Neural progenitor cell (in vitro differentiated cells): Measurements from ENCODE around the gene PSEN2.

ENCODE experiments used
- EZH2 ChIP-seq: fragments of 200-600 bp; sonication (generic); IDR thresholded peaks from 2 replicates; pipeline ENCODE4 v1.6.1; 2017; ENCODE audit warnings: antibody characterized with exemption, mild to moderate bottlenecking, moderate library complexity
- TF ChIP-seq, protein P1 (sequence below): fragments of 200-600 bp; sonication (generic); IDR thresholded peaks from 2 replicates; pipeline ENCODE4 v1.5.1; 2017; ENCODE audit warnings: antibody characterized with exemption, mild to moderate bottlenecking

DNA sequence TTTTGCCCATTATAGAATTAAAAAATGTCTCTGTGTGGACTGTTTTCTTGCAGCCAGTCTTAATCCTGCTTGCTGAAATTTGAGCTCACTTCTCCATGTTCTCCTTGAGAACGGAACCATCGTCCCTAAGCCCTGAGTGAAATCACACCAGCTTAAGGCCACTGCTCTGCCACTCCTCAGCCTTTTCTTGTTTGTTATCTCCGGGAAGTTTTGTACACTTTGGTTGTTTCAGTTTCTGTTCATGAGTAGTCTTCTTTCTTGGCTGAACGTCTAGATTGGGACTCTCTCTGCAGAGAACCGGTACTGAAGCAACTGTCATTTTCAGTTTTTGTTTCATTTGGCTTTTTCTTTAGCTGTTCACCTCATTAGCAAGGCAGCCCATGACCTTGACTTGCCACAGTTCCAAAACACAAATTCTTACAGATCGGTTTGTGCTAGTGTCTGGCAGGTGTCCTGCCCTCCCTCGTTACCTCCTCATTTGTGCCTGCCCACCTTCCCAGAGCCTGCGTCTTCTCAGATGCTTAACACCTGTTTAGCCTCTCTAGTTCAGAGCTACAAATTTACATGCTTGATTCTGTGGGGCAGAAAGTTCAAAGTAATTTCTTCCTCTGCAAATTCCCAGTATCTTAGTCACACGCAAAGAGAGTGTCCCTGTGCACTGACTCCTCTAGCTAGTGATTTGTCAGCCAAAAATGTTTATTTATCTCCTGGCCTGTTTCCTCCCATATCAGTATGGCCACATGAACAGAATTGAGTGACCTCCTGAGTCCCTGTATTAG lies 12.4 kb downstream of the PSEN2 start:
- TF ChIP-seq, protein P1, sequence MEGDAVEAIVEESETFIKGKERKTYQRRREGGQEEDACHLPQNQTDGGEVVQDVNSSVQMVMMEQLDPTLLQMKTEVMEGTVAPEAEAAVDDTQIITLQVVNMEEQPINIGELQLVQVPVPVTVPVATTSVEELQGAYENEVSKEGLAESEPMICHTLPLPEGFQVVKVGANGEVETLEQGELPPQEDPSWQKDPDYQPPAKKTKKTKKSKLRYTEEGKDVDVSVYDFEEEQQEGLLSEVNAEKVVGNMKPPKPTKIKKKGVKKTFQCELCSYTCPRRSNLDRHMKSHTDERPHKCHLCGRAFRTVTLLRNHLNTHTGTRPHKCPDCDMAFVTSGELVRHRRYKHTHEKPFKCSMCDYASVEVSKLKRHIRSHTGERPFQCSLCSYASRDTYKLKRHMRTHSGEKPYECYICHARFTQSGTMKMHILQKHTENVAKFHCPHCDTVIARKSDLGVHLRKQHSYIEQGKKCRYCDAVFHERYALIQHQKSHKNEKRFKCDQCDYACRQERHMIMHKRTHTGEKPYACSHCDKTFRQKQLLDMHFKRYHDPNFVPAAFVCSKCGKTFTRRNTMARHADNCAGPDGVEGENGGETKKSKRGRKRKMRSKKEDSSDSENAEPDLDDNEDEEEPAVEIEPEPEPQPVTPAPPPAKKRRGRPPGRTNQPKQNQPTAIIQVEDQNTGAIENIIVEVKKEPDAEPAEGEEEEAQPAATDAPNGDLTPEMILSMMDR: no peak
- TF ChIP-seq EZH2: no peak
